ENCODE data around the gene PDRG1. TPM values are rescaled to one million over a fixed set of nuclear protein-coding genes. Genes with fewer than 3 reads are reported as not detected.
"Not testable (repeated sequence)": the region's sequence is repeated elsewhere in the genome, so short reads cannot be mapped to it uniquely, and the experiment has no call there.

PDRG1 gene
- total RNA-seq, 1 experiment from 2014 or later = 8.0 TPM

- no peak for DNase-seq (ENCODE audit: low read depth)
These were observed 25.4 kb downstream of the PDRG1 start for GRCh38 chr20:31926493-31926892.

GRCh38 chr20:31925631-31926030 is 26.2 kb downstream of the PDRG1 start:
- no peak for DNase-seq (ENCODE audit: low read depth)

GRCh38 chr20:31924561-31924960 is 27.3 kb downstream of the PDRG1 start:
- no peak for DNase-seq (ENCODE audit: low read depth)

GRCh38 chr20:31923388-31924331 is 28.2 kb downstream of the PDRG1 start:
- no peak for DNase-seq (ENCODE audit: low read depth)

GRCh38 chr20:31922588-31922987 is 29.3 kb downstream of the PDRG1 start:
- DNase-seq (ENCODE audit: low read depth) = no peak

GRCh38 chr20:31922181-31922580 is 29.7 kb downstream of the PDRG1 start:
- no peak for DNase-seq (ENCODE audit: low read depth)

GRCh38 chr20:31921480-31921879 is 30.4 kb downstream of the PDRG1 start:
- DNase-seq (ENCODE audit: low read depth) = not testable (repeated sequence)

- no peak for DNase-seq (ENCODE audit: low read depth)
These were observed 31.5 kb downstream of the PDRG1 start for GRCh38 chr20:31920275-31920855.

- DNase-seq (ENCODE audit: low read depth) = no peak
These were observed 32.3 kb downstream of the PDRG1 start for GRCh38 chr20:31919410-31920155.

- DNase-seq (ENCODE audit: low read depth) = no peak
These were observed 33.3 kb downstream of the PDRG1 start for GRCh38 chr20:31918466-31919105.

GRCh38 chr20:31917962-31918412 is 33.9 kb downstream of the PDRG1 start:
- DNase-seq (ENCODE audit: low read depth) = not testable (repeated sequence)

GRCh38 chr20:31916708-31917107 is 35.1 kb downstream of the PDRG1 start:
- no peak for DNase-seq (ENCODE audit: low read depth)

- DNase-seq (ENCODE audit: low read depth) = no peak
These were observed 36.2 kb downstream of the PDRG1 start for GRCh38 chr20:31915491-31916280.

- DNase-seq (ENCODE audit: low read depth) = no peak
These were observed 37.7 kb downstream of the PDRG1 start for GRCh38 chr20:31914170-31914569.

GRCh38 chr20:31913431-31914157 is 38.3 kb downstream of the PDRG1 start:
- no peak for DNase-seq (ENCODE audit: low read depth)

GRCh38 chr20:31910071-31910803 is 41.6 kb downstream of the PDRG1 start:
- DNase-seq (ENCODE audit: low read depth) = no peak

GRCh38 chr20:31909253-31910070 is 42.4 kb downstream of the PDRG1 start:
- no peak for DNase-seq (ENCODE audit: low read depth)

GRCh38 chr20:31908424-31908823 is 43.4 kb downstream of the PDRG1 start:
- DNase-seq (ENCODE audit: low read depth) = no peak

Data from LHCN-M2 (cell line).